Activated naive CD8-positive, alpha-beta T cell treated with anti-CD3 and anti-CD28 coated beads, Interleukin-2, amount 50 U/mL, for 24 hours (primary cell): ENCODE results near the gene CCDC150.
"Not testable (repeated sequence)": the region's sequence is repeated elsewhere in the genome, so short reads cannot be mapped to it uniquely, and the experiment has no call there.

Experiments used
- ATAC-seq: fragments of 150-1000 bp; cut with Tn5 transposase; one replicate; pipeline ENCODE4 v1.10.0; 2021
- DNase-seq: peaks from one replicate; pipeline ENCODE4 v3.0.0; 2021
- H3K27ac Mint-ChIP-seq: one replicate; pipeline ENCODE4 v1.8.0; 2021; ENCODE audit warnings: mild to moderate bottlenecking, mixed read lengths
- H3K27me3 Mint-ChIP-seq: one replicate; pipeline ENCODE4 v1.8.0; 2021; ENCODE audit warnings: mixed read lengths
- H3K36me3 Mint-ChIP-seq: one replicate; pipeline ENCODE4 v1.8.0; 2021; ENCODE audit warnings: low read depth, mixed read lengths
- H3K4me1 Mint-ChIP-seq: one replicate; pipeline ENCODE4 v1.8.0; 2021; ENCODE audit warnings: mixed read lengths
- H3K4me3 Mint-ChIP-seq: one replicate; pipeline ENCODE4 v1.8.0; 2021; ENCODE audit warnings: mild to moderate bottlenecking, moderate library complexity, mixed read lengths
- H3K9me3 Mint-ChIP-seq: one replicate; pipeline ENCODE4 v1.8.0; 2021; ENCODE audit warnings: mixed read lengths

CCDC150 gene

GRCh38 chr2:196718419-196719109 is 79.0 kb downstream of the CCDC150 start:
- no peaks in the 10 kb centered on the region for H3K9me3 Mint-ChIP-seq
- peaks cover 16% of the 10 kb centered on the region for H3K36me3 Mint-ChIP-seq
- no peak for ATAC-seq
- no peak overlapping the region for H3K27ac Mint-ChIP-seq
- no peaks in the 10 kb centered on the region for H3K27me3 Mint-ChIP-seq
- no peak overlapping the region for H3K4me3 Mint-ChIP-seq
- no peak for DNase-seq
- H3K4me1 Mint-ChIP-seq, result no peaks in the 10 kb centered on the region

GRCh38 chr2:196719110-196719872 is 79.8 kb downstream of the CCDC150 start:
- Mint-ChIP-seq H3K4me3 (no peak overlapping the region), H3K9me3 (no peaks in the 10 kb centered on the region), H3K27me3 (no peaks in the 10 kb centered on the region), H3K36me3 (peaks cover 16% of the 10 kb centered on the region), H3K4me1 (no peaks in the 10 kb centered on the region), H3K27ac (no peak overlapping the region)
- no peak for DNase-seq
- no peak for ATAC-seq

- H3K9me3 Mint-ChIP-seq, result no peaks in the 10 kb centered on the region
- H3K36me3 Mint-ChIP-seq, result peaks cover 21% of the 10 kb centered on the region
- no peak for DNase-seq
- H3K4me3 Mint-ChIP-seq, result no peak overlapping the region
- no peak overlapping the region for H3K27ac Mint-ChIP-seq
- H3K4me1 Mint-ChIP-seq, result no peaks in the 10 kb centered on the region
- H3K27me3 Mint-ChIP-seq, result no peaks in the 10 kb centered on the region
- ATAC-seq, result no peak
Observed at GRCh38 chr2:196723571-196723970, 84.1 kb downstream of the CCDC150 start.

DNA sequence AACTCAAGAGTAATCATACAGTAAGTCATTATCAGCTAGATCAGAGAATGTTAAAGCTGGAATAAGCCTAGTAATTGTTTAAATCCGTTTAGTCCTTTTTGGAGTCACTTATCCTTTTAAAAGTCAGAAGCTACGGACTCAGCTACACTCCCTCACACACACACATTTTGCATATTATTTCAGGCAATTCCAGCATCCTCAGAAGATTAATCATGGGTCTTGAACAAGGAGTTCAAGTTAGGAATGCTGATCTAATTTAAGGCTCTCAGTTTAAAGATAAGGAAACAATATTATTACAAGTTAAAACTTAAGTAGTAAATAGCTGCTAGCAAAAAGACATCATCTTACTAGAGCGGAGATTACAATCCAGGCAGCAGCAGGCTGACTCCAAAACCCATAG is 85.7 kb downstream of the CCDC150 start:
- Mint-ChIP-seq H3K27me3 (no peaks in the 10 kb centered on the region), H3K36me3 (peaks cover 21% of the 10 kb centered on the region), H3K27ac (no peak overlapping the region), H3K9me3 (no peaks in the 10 kb centered on the region), H3K4me1 (no peaks in the 10 kb centered on the region), H3K4me3 (no peak overlapping the region)
- DNase-seq, result no peak
- ATAC-seq, result no peak

- no peak for DNase-seq
- H3K4me1 Mint-ChIP-seq, result no peaks in the 10 kb centered on the region
- H3K27me3 Mint-ChIP-seq, result no peaks in the 10 kb centered on the region
- H3K4me3 Mint-ChIP-seq, result no peak overlapping the region
- no peak overlapping the region for H3K27ac Mint-ChIP-seq
- H3K9me3 Mint-ChIP-seq, result no peaks in the 10 kb centered on the region
- no peak for ATAC-seq
- H3K36me3 Mint-ChIP-seq, result peaks cover 24% of the 10 kb centered on the region
Observed at GRCh38 chr2:196725882-196726281, 86.4 kb downstream of the CCDC150 start.

DNA sequence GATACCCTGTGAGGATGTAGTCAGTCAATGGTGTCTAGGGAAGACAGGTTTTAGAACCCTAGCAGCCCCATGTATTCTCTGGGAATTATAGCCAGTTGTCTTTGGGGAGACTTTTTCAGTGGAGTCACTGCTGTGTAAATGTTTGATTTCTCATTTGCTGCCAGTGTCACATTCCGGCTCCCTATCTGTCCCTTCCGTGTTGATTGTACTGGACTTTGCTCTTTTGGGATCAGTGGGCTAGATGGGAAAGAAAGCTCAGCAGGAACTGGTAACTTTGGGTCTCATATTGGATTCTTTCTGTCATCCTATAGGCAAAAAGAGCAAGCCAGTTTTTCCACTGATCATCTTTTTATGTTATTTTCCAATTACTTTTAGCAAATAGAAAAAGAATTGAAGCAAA is 89.9 kb downstream of the CCDC150 start:
- Mint-ChIP-seq H3K4me1 (no peaks in the 10 kb centered on the region), H3K4me3 (no peak overlapping the region), H3K27me3 (no peaks in the 10 kb centered on the region), H3K27ac (no peak overlapping the region), H3K9me3 (no peaks in the 10 kb centered on the region), H3K36me3 (peaks cover 35% of the 10 kb centered on the region)
- DNase-seq (no peak), ATAC-seq (no peak)

- Mint-ChIP-seq H3K9me3 (peaks cover 37% of the 10 kb centered on the region), H3K36me3 (peaks cover 42% of the 10 kb centered on the region)
- H3K4me3 Mint-ChIP-seq, H3K27ac Mint-ChIP-seq, H3K27me3 Mint-ChIP-seq, H3K4me1 Mint-ChIP-seq, ATAC-seq, DNase-seq: not testable (repeated sequence)
Observed at GRCh38 chr2:196736646-196737045, 97.1 kb downstream of the CCDC150 start.

- ATAC-seq (no peak), DNase-seq (no peak)
- no peaks in the 10 kb centered on the region for H3K4me1 Mint-ChIP-seq
- peaks cover 38% of the 10 kb centered on the region for H3K36me3 Mint-ChIP-seq
- no peak overlapping the region for H3K4me3 Mint-ChIP-seq
- peaks cover 2% of the 10 kb centered on the region for H3K27me3 Mint-ChIP-seq
- H3K9me3 Mint-ChIP-seq, result peaks cover 37% of the 10 kb centered on the region
- no peak overlapping the region for H3K27ac Mint-ChIP-seq
Observed at GRCh38 chr2:196737046-196737445, 97.5 kb downstream of the CCDC150 start.

- Mint-ChIP-seq H3K4me3 (no peak overlapping the region), H3K9me3 (peaks cover 37% of the 10 kb centered on the region), H3K27me3 (peaks cover 4% of the 10 kb centered on the region), H3K36me3 (peaks cover 24% of the 10 kb centered on the region), H3K27ac (no peak overlapping the region), H3K4me1 (no peaks in the 10 kb centered on the region)
- DNase-seq (no peak), ATAC-seq (no peak)
Observed at GRCh38 chr2:196739031-196739430, 99.5 kb downstream of the CCDC150 start.

GRCh38 chr2:196742216-196742615 is 102.7 kb downstream of the CCDC150 start:
- no peak overlapping the region for H3K27ac Mint-ChIP-seq
- no peak overlapping the region for H3K4me3 Mint-ChIP-seq
- ATAC-seq, result no peak
- H3K9me3 Mint-ChIP-seq, result peaks cover 23% of the 10 kb centered on the region
- H3K27me3 Mint-ChIP-seq, result peaks cover 4% of the 10 kb centered on the region
- no peak for DNase-seq
- H3K4me1 Mint-ChIP-seq, result no peaks in the 10 kb centered on the region
- peaks cover 18% of the 10 kb centered on the region for H3K36me3 Mint-ChIP-seq

- ATAC-seq (no peak), DNase-seq (no peak)
- peaks cover 23% of the 10 kb centered on the region for H3K9me3 Mint-ChIP-seq
- H3K36me3 Mint-ChIP-seq, result peaks cover 16% of the 10 kb centered on the region
- H3K4me1 Mint-ChIP-seq, result no peaks in the 10 kb centered on the region
- no peak overlapping the region for H3K27ac Mint-ChIP-seq
- peaks cover 4% of the 10 kb centered on the region for H3K27me3 Mint-ChIP-seq
- H3K4me3 Mint-ChIP-seq, result no peak overlapping the region
Observed at GRCh38 chr2:196742685-196743084, 103.2 kb downstream of the CCDC150 start.

- H3K9me3 Mint-ChIP-seq, result peaks cover 23% of the 10 kb centered on the region
- DNase-seq, result no peak
- H3K4me1 Mint-ChIP-seq, result no peaks in the 10 kb centered on the region
- H3K27me3 Mint-ChIP-seq, result peaks cover 4% of the 10 kb centered on the region
- peaks cover 13% of the 10 kb centered on the region for H3K36me3 Mint-ChIP-seq
- H3K4me3 Mint-ChIP-seq, result no peak overlapping the region
- no peak overlapping the region for H3K27ac Mint-ChIP-seq
- ATAC-seq, result no peak
Observed at GRCh38 chr2:196743165-196743564, 103.7 kb downstream of the CCDC150 start.

DNA sequence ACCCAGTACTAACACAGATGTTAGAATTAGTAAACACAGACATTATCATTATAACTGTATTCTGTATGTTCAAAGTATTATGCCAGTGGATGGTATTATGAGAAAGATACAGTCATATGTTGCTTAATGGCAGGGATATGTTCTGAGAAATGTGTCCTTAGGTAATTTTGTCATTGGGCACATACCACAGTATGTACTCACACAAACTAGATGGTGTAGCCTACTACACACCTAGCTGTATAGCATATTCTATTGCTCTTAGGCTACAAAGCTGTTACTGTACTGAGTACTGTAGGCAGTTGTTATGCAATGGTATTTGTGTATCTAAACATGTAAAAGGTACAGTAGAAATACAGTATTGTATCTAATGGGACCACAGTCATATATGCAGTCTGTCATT is 106.2 kb downstream of the CCDC150 start:
- Mint-ChIP-seq H3K27me3 (peaks cover 1% of the 10 kb centered on the region), H3K27ac (no peak overlapping the region), H3K36me3 (peaks cover 3% of the 10 kb centered on the region), H3K4me3 (no peak overlapping the region), H3K9me3 (peaks cover under 1% of the 10 kb centered on the region), H3K4me1 (peaks cover 4% of the 10 kb centered on the region)
- no peak for DNase-seq
- ATAC-seq, result no peak

DNA sequence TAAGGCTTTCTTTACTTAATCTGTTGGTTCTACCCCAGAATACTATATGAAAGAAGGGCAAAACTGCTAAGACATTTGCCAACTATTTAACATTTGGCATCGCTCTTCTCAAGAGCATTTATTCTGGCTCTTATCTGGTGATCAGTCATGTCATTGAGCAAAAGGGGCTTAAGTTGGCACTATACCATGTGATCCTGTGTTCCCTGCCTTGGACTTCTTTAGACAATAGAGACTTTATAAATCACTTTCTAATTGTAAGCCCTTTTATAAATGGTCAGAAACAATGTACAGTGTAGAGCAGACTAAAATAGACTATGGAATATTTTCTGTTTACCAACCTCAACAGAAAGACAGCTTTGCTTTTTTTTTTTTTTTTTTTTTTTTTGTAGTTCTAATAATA is 107.9 kb downstream of the CCDC150 start:
- DNase-seq (no peak), ATAC-seq (no peak)
- Mint-ChIP-seq H3K4me3 (no peak overlapping the region), H3K9me3 (no peaks in the 10 kb centered on the region), H3K27ac (no peak overlapping the region), H3K27me3 (no peaks in the 10 kb centered on the region), H3K36me3 (no peaks in the 10 kb centered on the region), H3K4me1 (peaks cover 4% of the 10 kb centered on the region)

DNA sequence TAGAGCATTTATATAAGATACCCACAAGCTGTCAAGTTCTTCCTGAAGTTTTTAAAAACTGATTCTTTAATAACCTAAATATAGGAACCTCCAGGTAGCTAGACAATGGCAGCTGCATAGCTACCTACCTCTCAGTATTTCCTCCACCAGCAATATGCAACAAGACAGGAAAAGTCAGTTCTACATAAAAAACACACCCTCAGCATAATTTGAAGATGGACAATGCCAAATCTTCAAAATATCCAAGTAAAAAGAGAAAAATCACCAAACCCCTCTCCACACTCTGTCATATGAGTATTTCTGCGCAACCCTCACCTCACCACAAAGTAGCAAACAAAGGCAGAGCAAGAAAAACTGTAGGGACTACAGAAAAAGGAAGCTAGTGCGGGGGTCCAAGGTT is 108.6 kb downstream of the CCDC150 start:
- DNase-seq (no peak), ATAC-seq (no peak)
- H3K4me3 Mint-ChIP-seq, result no peak overlapping the region
- no peaks in the 10 kb centered on the region for H3K27me3 Mint-ChIP-seq
- no peak overlapping the region for H3K27ac Mint-ChIP-seq
- H3K4me1 Mint-ChIP-seq, result peaks cover 4% of the 10 kb centered on the region
- no peaks in the 10 kb centered on the region for H3K36me3 Mint-ChIP-seq
- peaks cover under 1% of the 10 kb centered on the region for H3K9me3 Mint-ChIP-seq
